Hindlimb muscle (tissue), 1 donor: ENCODE results near the gene ALKBH3. TPM values are rescaled to one million over a fixed set of nuclear protein-coding genes. Genes with fewer than 3 reads are reported as not detected.

ENCODE experiments used
- DNase-seq: peaks from one replicate; pipeline ENCODE4 v3.0.0-alpha.2; 2013
- polyA plus RNA-seq: library from polyadenylated mRNA; unstranded; fragments of 120-200 nt; gene quantifications from one replicate; pipeline ENCODE4 v1.2.1, GENCODE V29; 2013; ENCODE audit not compliant: insufficient read length

The ALKBH3 gene
- polyA plus RNA-seq, 1 donor: 27.3 TPM

- DNase-seq: no peak
Measured at GRCh38 chr11:43922744-43923405, 42.2 kb downstream of the ALKBH3 start.

GRCh38 chr11:43923406-43924111, 42.9 kb downstream of the ALKBH3 start:
- peak; percentile 71 for DNase-seq

- no peak for DNase-seq
Measured at GRCh38 chr11:43924112-43924855, 43.7 kb downstream of the ALKBH3 start.

GRCh38 chr11:43925063-43925931, 44.7 kb downstream of the ALKBH3 start:
- no peak for DNase-seq

- no peak for DNase-seq
Measured at GRCh38 chr11:43925932-43926505, 45.4 kb downstream of the ALKBH3 start.

GRCh38 chr11:43927070-43927469, 46.4 kb downstream of the ALKBH3 start:
- no peak for DNase-seq

GRCh38 chr11:43927925-43928707, 47.5 kb downstream of the ALKBH3 start:
- DNase-seq: no peak

GRCh38 chr11:43928721-43929120, 48.1 kb downstream of the ALKBH3 start:
- no peak for DNase-seq

- no peak for DNase-seq
Measured at GRCh38 chr11:43930868-43931716, 50.5 kb downstream of the ALKBH3 start.

GRCh38 chr11:43931717-43932039, 51.0 kb downstream of the ALKBH3 start:
- no peak for DNase-seq

- DNase-seq: no peak
Measured at GRCh38 chr11:43933226-43933607, 52.6 kb downstream of the ALKBH3 start.

- DNase-seq: peak; percentile 64
Measured at GRCh38 chr11:43933608-43934551, 53.2 kb downstream of the ALKBH3 start.

- DNase-seq: no peak
Measured at GRCh38 chr11:43934601-43935423, 54.2 kb downstream of the ALKBH3 start.

GRCh38 chr11:43935424-43935979, 54.9 kb downstream of the ALKBH3 start:
- DNase-seq: no peak

- DNase-seq: no peak
Measured at GRCh38 chr11:43936076-43936475, 55.4 kb downstream of the ALKBH3 start.

GRCh38 chr11:43937434-43938411, 57.1 kb downstream of the ALKBH3 start:
- no peak for DNase-seq
